K562 (cell line): Measurements from ENCODE around the gene GASK1A. TPM values are rescaled to one million over a fixed set of nuclear protein-coding genes. Genes with fewer than 3 reads are reported as not detected.

ENCODE experiments used
- ATAC-seq: fragments of 200-7000 bp; cut with Tn5 transposase; 3 replicates; pipeline ENCODE4 v1.9.1; 2020; ENCODE audit warnings: moderate library complexity
- BruUV-seq: library from RNA; stranded (reverse); fragments of 400-500 nt; replicated peaks from 2 replicates; lab custom pipeline; 2021; lab: Mats Ljungman, UMichigan
- CTCF ChIA-PET: fragments of 300-600 bp; formaldehyde crosslinking; extraction: SDS; loops from one replicate; lab custom pipeline; 2021; ENCODE audit warnings: low intra/inter-chr PET ratio; lab: Yijun Ruan, JAX
- POLR2A ChIA-PET: fragments of 300-600, 350-650 bp; sonication (Branson Sonifier 250); formaldehyde crosslinking; extraction: SDS; loops from one replicate; lab custom pipeline; 2021; ENCODE audit warnings: antibody characterized with exemption, inconsistent platforms; lab: Yijun Ruan, JAX
- DNase-seq, 4 experiments: peaks; one replicate each; pipeline versions ENCODE4 v3.0.0 to v3.0.0-alpha.2; 2011 to 2018; ENCODE audit warnings: low spot score in 3 of 4, mixed read lengths in 3 of 4; ENCODE audit errors: extremely low read depth in 1 of 4
- FAIRE-seq: peaks from 2 replicates; lab custom pipeline; 2011; peaks lifted over from hg19 to GRCh38; lab: Jason Lieb, UNC
- H2AFZ ChIP-seq: 2 replicates; pipeline ENCODE4 v1.6.0; 2011; ENCODE audit warnings: low read depth, low read length, control low read depth, inconsistent platforms
- H3K27ac ChIP-seq: fragments of 200-600 bp; 3 replicates; pipeline ENCODE4 v1.8.0; 2011; ENCODE audit warnings: low read depth, mild to moderate bottlenecking, control low read depth, inconsistent platforms, low read length, moderate library complexity, mixed read lengths; ENCODE audit errors: extremely low read depth
- H3K27me3 ChIP-seq, 2 experiments: fragments of 300-600 bp in 1 of 2; 2 replicates in 1 of 2; 3 replicates in 1 of 2; pipeline versions ENCODE4 v1.6.0 to v1.8.0; 2011; ENCODE audit warnings: inconsistent platforms in 2 of 2, low read length in 2 of 2, mild to moderate bottlenecking in 1 of 2, mixed read lengths in 1 of 2, moderate library complexity in 1 of 2; ENCODE audit not compliant: control insufficient read depth in 2 of 2, insufficient read depth in 2 of 2
- H3K36me3 ChIP-seq: fragments of 300-600 bp; 3 replicates; pipeline ENCODE4 v1.8.0; 2011; ENCODE audit warnings: mild to moderate bottlenecking, low read length, inconsistent platforms; ENCODE audit not compliant: control insufficient read depth, insufficient read depth
- H3K4me1 ChIP-seq, 2 experiments: fragments of 200-600 bp in 1 of 2; replicated peaks in 1 of 2; 2 replicates in 1 of 2; 3 replicates in 1 of 2; pipeline versions ENCODE4 v1.5.1 to v1.8.0; 2011; ENCODE audit warnings: inconsistent platforms in 2 of 2, low read length in 2 of 2, mild to moderate bottlenecking in 1 of 2, mixed read lengths in 1 of 2, moderate library complexity in 1 of 2; ENCODE audit not compliant: control insufficient read depth in 2 of 2, insufficient read depth in 2 of 2
- H3K4me2 ChIP-seq: 2 replicates; pipeline ENCODE4 v1.6.1; 2011; ENCODE audit warnings: low read length, control low read depth, inconsistent platforms, mixed read lengths; ENCODE audit not compliant: insufficient read depth
- H3K4me3 ChIP-seq: fragments of 200-600 bp; sonication (generic), shearing (Covaris generic); 2 replicates; pipeline ENCODE4 v1.5.1; 2016; ENCODE audit warnings: control low read depth, inconsistent platforms
- H3K79me2 ChIP-seq: fragments of 200-600 bp; 3 replicates; pipeline ENCODE4 v1.8.0; 2011; ENCODE audit warnings: low read length, inconsistent platforms; ENCODE audit not compliant: control insufficient read depth, insufficient read depth
- H3K9ac ChIP-seq, 2 experiments: 2 replicates each; pipeline versions ENCODE4 v1.6.0 to v1.6.1; 2011; ENCODE audit warnings: low read depth in 2 of 2, low read length in 2 of 2, control low read depth in 1 of 2, inconsistent platforms in 1 of 2, mild to moderate bottlenecking in 1 of 2, mixed read lengths in 1 of 2; ENCODE audit not compliant: insufficient read depth in 1 of 2
- H3K9me1 ChIP-seq: one replicate; pipeline ENCODE4 v1.6.0; 2011; ENCODE audit warnings: inconsistent platforms, mild to moderate bottlenecking, low read length, moderate library complexity; ENCODE audit not compliant: control insufficient read depth, insufficient read depth
- H3K9me3 ChIP-seq: replicated peaks from 2 replicates; pipeline ENCODE4 v1.5.1; 2011; ENCODE audit warnings: low read depth, low read length, inconsistent platforms; ENCODE audit not compliant: control insufficient read depth, insufficient read depth
- H4K20me1 ChIP-seq: replicated peaks from 2 replicates; pipeline ENCODE4 v1.6.1; 2011; ENCODE audit warnings: low read length, inconsistent platforms, mixed read lengths; ENCODE audit not compliant: control insufficient read depth, insufficient read depth
- CBX1 ChIP-seq: sonication (generic); IDR thresholded peaks from 2 replicates; pipeline ENCODE4 v1.6.1; 2016; ENCODE audit warnings: antibody characterized with exemption, low read depth, mild to moderate bottlenecking
- CCAR2 ChIP-seq: fragments of 200-400 bp; formaldehyde crosslinking; IDR thresholded peaks from 2 replicates; pipeline ENCODE4 v1.6.1; 2017; ENCODE audit warnings: mild to moderate bottlenecking, low read depth, low read length
- NRF1 ChIP-seq, 2 experiments: fragments of 450-650 bp; IDR thresholded peaks in 1 of 2; conservative IDR thresholded peaks in 1 of 2; 2 replicates each; pipeline ENCODE4 v1.6.1; 2014; ENCODE audit warnings: mild to moderate bottlenecking in 2 of 2
- SAFB2 ChIP-seq: fragments of 200-400 bp; formaldehyde crosslinking; IDR thresholded peaks from 2 replicates; pipeline ENCODE4 v1.6.1; 2018; ENCODE audit warnings: borderline replicate concordance, low read length, low read depth, moderate library complexity; ENCODE audit not compliant: severe bottlenecking
- SREBF1 ChIP-seq: fragments of 150-350 bp; IDR thresholded peaks from 2 replicates; pipeline ENCODE4 v1.6.1; 2014; ENCODE audit warnings: antibody characterized with exemption, low read depth, low read length, borderline replicate concordance
- TBL1XR1 ChIP-seq, 2 experiments: IDR thresholded peaks; 2 replicates each; pipeline ENCODE4 v1.6.1; 2012; ENCODE audit warnings: improper control_type of control experiment in 2 of 2, low read length in 2 of 2, mild to moderate bottlenecking in 1 of 2
- ZBTB34 ChIP-seq: fragments of 250-450 bp; sonication (Bioruptor Pico); IDR thresholded peaks from 2 replicates; pipeline ENCODE4 v1.8.0; 2021; ENCODE audit warnings: mild to moderate bottlenecking, moderate library complexity
- ZNF143 ChIP-seq: sonication (generic); formaldehyde crosslinking; IDR thresholded peaks from 2 replicates; pipeline ENCODE4 v1.9.0; 2022; ENCODE audit warnings: mild to moderate bottlenecking, missing genetic modification reagents
- ZNF511 ChIP-seq: sonication (generic); formaldehyde crosslinking; IDR thresholded peaks from 2 replicates; pipeline ENCODE4 v1.8.0; 2022; ENCODE audit warnings: mild to moderate bottlenecking, missing genetic modification reagents
- ZNF609 ChIP-seq: sonication (generic); formaldehyde crosslinking; IDR thresholded peaks from 2 replicates; pipeline ENCODE4 v1.8.1; 2023; ENCODE audit warnings: missing genetic modification reagents, mild to moderate bottlenecking, borderline replicate concordance
- WGBS: fragments of 100-300 bp; shearing (Covaris generic); methylation state at CpG from one replicate; pipeline ENCODE4 v1.1.6; 2016; ENCODE audit warnings: low coverage, mixed read lengths; ENCODE audit not compliant: insufficient coverage; ENCODE audit errors: missing lambda C conversion rate; 5-methylcytosine and 5-hydroxymethylcytosine counted together
- in situ Hi-C: fragments of 300-500 bp; cut with MboI; formaldehyde crosslinking; loops from 4 replicates; pipeline ENCODE4 v1.15.0; 2018; ENCODE audit warnings: inconsistent platforms, mixed read lengths
- intact Hi-C: fragments of 100-400 bp; cut with micrococcal nuclease; formaldehyde crosslinking; loops from 2 replicates; pipeline ENCODE4 v1.14.2; 2022
- polyA plus RNA-seq, 8 experiments: library from polyadenylated mRNA; depleted of rRNA in 4 of 8; stranded (reverse) in 5 of 8; unstranded in 3 of 8; fragments of >200 nt; fragmentation: Nextera tagmentation in 2 of 8; fragmentation: Illumina TruSeq in 1 of 8; extraction: Ambion mirVana in 2 of 8; extraction: Trizol in 1 of 8; gene quantifications; 2 replicates each; pipeline versions ENCODE4 v1.2.1 to v1.2.3, GENCODE V29; 2011 to 2014; ENCODE audit warnings: inconsistent platforms in 1 of 8, missing spikeins in 1 of 8
- total RNA-seq, 7 experiments: library from RNA; depleted of rRNA in 6 of 7; stranded (reverse); fragments of >200 nt in 6 of 7; fragmentation: Illumina TruSeq in 2 of 7; extraction: Trizol in 2 of 7; gene quantifications; 2 replicates each; pipeline versions ENCODE4 v1.2.1 to v1.2.3, GENCODE V29; 2011 to 2021; ENCODE audit warnings: low replicate concordance in 1 of 7

GASK1A gene
- total and polyA plus RNA-seq, 9 of the 15 experiments (the other 6 are each of a cell fraction or from before 2014, with no cell fraction given), result 0.04 to 0.11 (median 0.05) TPM; not detected in 5

- Histone ChIP-seq H3K27ac (no peak overlapping the region), H3K4me3 (no peak overlapping the region), H3K9me1 (no peaks in the 10 kb centered on the region), H2AFZ (no peak overlapping the region), H3K9me3 (no peaks in the 10 kb centered on the region), H3K4me1 (no peaks in the 10 kb centered on the region), H3K79me2 (no peaks in the 10 kb centered on the region), H4K20me1 (no peaks in the 10 kb centered on the region), H3K4me2 (no peak overlapping the region), H3K27me3 (peaks cover 0 to 9% of the 10 kb centered on the region in 2 experiments; a peak in 2 of 5 replicates), H3K9ac (no peak overlapping the region), H3K36me3 (no peaks in the 10 kb centered on the region)
- intact Hi-C loops, result loop anchor here (10.0 kb wide), 1 partner anchor 109 kb away; no protein-coding TSS in a partner anchor
- ATAC-seq (peak; percentile 85), FAIRE-seq (peak; percentile 55), DNase-seq (no peak)
- ChIA-PET CTCF (no interaction called here), POLR2A (interaction anchor here (0.9 kb wide), 1 partner anchor 12 kb away, joined by 5 read pairs; no protein-coding TSS in a partner anchor)
- BruUV-seq, result no TSS peak
- 5% methylated on average over 5 of the region's 5 CpGs for WGBS
- in situ Hi-C loops, result no loop called here
- TF ChIP-seq ZBTB34 (CRISPR knock-in tag), result no peak
- TF ChIP-seq SAFB2, result no peak
- TF ChIP-seq NRF1 (conservative IDR thresholded peaks at IDR 0.05 in 1 of 2, IDR thresholded peaks at IDR 0.05 in 1 of 2), result peak; percentile 55 to 56; a peak in 3 of 4 replicates
- no peak for TF ChIP-seq SREBF1
- TF ChIP-seq CCAR2, result no peak
- no peak for TF ChIP-seq ZNF511 (CRISPR knock-in tag)
- no peak for TF ChIP-seq ZNF609 (CRISPR knock-in tag)
- TF ChIP-seq TBL1XR1 (IDR thresholded peaks at IDR 0.05; ENCODE audit: low read length in 2 of 2), result no peak
- no peak for TF ChIP-seq CBX1
- 0 out of 2 replicates have a peak, but pooled peaks have one; percentile 14 for TF ChIP-seq ZNF143 (CRISPR knock-in tag)
Measured at GRCh38 chr3:43073836-43074220, 94.7 kb downstream of the GASK1A start.
